ENCODE measurements around the gene SLFN14.

DNA sequence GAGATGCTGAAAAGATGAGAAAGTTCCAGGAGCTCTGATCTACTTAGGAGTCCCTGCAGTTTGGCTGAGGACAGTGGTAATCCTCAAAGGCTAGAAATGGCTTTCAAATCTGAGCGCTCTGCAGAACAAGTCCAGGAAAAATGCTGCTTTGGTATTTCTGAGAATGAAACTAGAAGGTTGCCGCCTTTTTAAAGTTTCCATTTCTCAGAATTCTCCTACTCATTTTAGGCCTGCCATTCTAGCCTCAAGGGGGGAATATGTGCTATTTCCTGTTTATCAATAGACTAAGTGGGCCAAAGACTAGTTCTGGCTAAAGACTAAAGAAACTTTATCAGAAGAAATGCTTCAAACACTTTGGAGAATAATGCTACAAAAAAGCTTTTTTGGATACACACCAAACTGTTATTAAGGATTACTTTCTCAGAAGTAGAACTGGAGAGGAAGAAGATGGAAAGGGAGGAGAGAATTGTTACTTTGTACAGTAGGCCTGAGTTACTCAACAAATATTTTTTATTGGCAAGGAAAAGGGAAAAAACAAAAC is 22.9 kb downstream of the SLFN14 start, which contains the start of gene SLFN12L:
- TF ChIP-seq ISL1 (CRISPR knock-in tag; IDR thresholded peaks at IDR 0.05) (no peak), ZFP30 (CRISPR knock-in tag; IDR thresholded peaks at IDR 0.05) (no peak), SNAI2 (CRISPR knock-in tag; IDR thresholded peaks at IDR 0.05) (no peak), ZNF565 (CRISPR knock-in tag; conservative IDR thresholded peaks at IDR 0.05; ENCODE audit: low read depth) (no peak), RARB (CRISPR knock-in tag; IDR thresholded peaks at IDR 0.05) (no peak), ESRRG (CRISPR knock-in tag; IDR thresholded peaks at IDR 0.05) (no peak), ZC3H10 (CRISPR knock-in tag; IDR thresholded peaks at IDR 0.05) (no peak), ZNF8 (CRISPR knock-in tag; IDR thresholded peaks at IDR 0.05) (no peak), ZNF70 (CRISPR knock-in tag; IDR thresholded peaks at IDR 0.05) (no peak), ZFP3 (CRISPR knock-in tag; IDR thresholded peaks at IDR 0.05) (no peak)
- TF ChIP-seq, protein P1, sequence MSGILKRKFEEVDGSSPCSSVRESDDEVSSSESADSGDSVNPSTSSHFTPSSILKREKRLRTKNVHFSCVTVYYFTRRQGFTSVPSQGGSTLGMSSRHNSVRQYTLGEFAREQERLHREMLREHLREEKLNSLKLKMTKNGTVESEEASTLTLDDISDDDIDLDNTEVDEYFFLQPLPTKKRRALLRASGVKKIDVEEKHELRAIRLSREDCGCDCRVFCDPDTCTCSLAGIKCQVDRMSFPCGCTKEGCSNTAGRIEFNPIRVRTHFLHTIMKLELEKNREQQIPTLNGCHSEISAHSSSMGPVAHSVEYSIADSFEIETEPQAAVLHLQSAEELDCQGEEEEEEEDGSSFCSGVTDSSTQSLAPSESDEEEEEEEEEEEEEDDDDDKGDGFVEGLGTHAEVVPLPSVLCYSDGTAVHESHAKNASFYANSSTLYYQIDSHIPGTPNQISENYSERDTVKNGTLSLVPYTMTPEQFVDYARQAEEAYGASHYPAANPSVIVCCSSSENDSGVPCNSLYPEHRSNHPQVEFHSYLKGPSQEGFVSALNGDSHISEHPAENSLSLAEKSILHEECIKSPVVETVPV (CRISPR knock-in tag; IDR thresholded peaks at IDR 0.05): no peak
- TF ChIP-seq, protein P2, sequence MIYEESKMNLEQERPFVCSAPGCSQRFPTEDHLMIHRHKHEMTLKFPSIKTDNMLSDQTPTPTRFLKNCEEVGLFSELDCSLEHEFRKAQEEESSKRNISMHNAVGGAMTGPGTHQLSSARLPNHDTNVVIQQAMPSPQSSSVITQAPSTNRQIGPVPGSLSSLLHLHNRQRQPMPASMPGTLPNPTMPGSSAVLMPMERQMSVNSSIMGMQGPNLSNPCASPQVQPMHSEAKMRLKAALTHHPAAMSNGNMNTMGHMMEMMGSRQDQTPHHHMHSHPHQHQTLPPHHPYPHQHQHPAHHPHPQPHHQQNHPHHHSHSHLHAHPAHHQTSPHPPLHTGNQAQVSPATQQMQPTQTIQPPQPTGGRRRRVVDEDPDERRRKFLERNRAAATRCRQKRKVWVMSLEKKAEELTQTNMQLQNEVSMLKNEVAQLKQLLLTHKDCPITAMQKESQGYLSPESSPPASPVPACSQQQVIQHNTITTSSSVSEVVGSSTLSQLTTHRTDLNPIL (CRISPR knock-in tag; IDR thresholded peaks at IDR 0.05; ENCODE audit: low read depth): no peak
